K562 (cell line): Measurements from ENCODE around the gene NOP10. TPM values are rescaled to one million over a fixed set of nuclear protein-coding genes. Genes with fewer than 3 reads are reported as not detected.

Experiments used
- EHMT2 ChIP-seq: fragments of 450-650 bp; IDR thresholded peaks from 2 replicates; pipeline ENCODE4 v1.6.1; 2018; ENCODE audit warnings: antibody characterized with exemption
- GABPB1 ChIP-seq: sonication (generic); formaldehyde crosslinking; IDR thresholded peaks from 2 replicates; pipeline ENCODE4 v1.8.0; 2022; ENCODE audit warnings: mild to moderate bottlenecking, missing genetic modification reagents
- HOXB6 ChIP-seq: fragments of 250-450 bp; sonication (Bioruptor Pico); IDR thresholded peaks from 2 replicates; pipeline ENCODE4 v1.5.1; 2022; ENCODE audit warnings: mild to moderate bottlenecking, borderline replicate concordance
- RAD21 ChIP-seq, 2 experiments: fragments of 250-450 bp in 1 of 2; fragments of 450-650 bp in 1 of 2; sonication (Bioruptor Pico) in 1 of 2; formaldehyde crosslinking in 1 of 2; IDR thresholded peaks in 1 of 2; conservative IDR thresholded peaks in 1 of 2; 2 replicates each; pipeline versions ENCODE4 v1.4.0 to v1.8.0; 2020 to 2022; ENCODE audit warnings: mild to moderate bottlenecking in 2 of 2, moderate library complexity in 1 of 2
- RB1 ChIP-seq: fragments of 450-650 bp; IDR thresholded peaks from 2 replicates; pipeline ENCODE4 v1.6.1; 2017; ENCODE audit warnings: low read depth, mild to moderate bottlenecking
- RBFOX2 ChIP-seq: fragments of 200-400 bp; formaldehyde crosslinking; IDR thresholded peaks from 2 replicates; pipeline ENCODE4 v1.6.1; 2017; ENCODE audit warnings: low read depth, mild to moderate bottlenecking, low read length, moderate library complexity
- RBM22 ChIP-seq: fragments of 200-400 bp; formaldehyde crosslinking; IDR thresholded peaks from 2 replicates; pipeline ENCODE4 v1.6.1; 2018; ENCODE audit warnings: low read length, low read depth; ENCODE audit not compliant: poor library complexity, severe bottlenecking
- RBM25 ChIP-seq: fragments of 200-400 bp; formaldehyde crosslinking; IDR thresholded peaks from 2 replicates; pipeline ENCODE4 v1.6.1; 2018; ENCODE audit warnings: low read length, low read depth, moderate library complexity; ENCODE audit not compliant: severe bottlenecking
- RFX7 ChIP-seq: fragments of 250-450 bp; sonication (Bioruptor Pico); IDR thresholded peaks from 2 replicates; pipeline ENCODE4 v1.5.1; 2021; ENCODE audit warnings: mild to moderate bottlenecking
- ZNF121 ChIP-seq: sonication (generic); formaldehyde crosslinking; conservative IDR thresholded peaks from 2 replicates; pipeline ENCODE4 v1.8.0; 2022; ENCODE audit warnings: missing genetic modification reagents
- ZNF589 ChIP-seq: fragments of 200-800 bp; sonication (Bioruptor generic); IDR thresholded peaks from 2 replicates; pipeline ENCODE4 v1.6.1; 2016; ENCODE audit warnings: low read depth, missing genetic modification characterization, missing compliant biosample characterization
- ZNF707 ChIP-seq: fragments of 250-450 bp; sonication (Bioruptor Pico); conservative IDR thresholded peaks from 2 replicates; pipeline ENCODE4 v1.8.0; 2022; ENCODE audit warnings: inconsistent platforms, mild to moderate bottlenecking, moderate library complexity
- polyA plus RNA-seq, 8 experiments: library from polyadenylated mRNA; depleted of rRNA in 4 of 8; stranded (reverse) in 5 of 8; unstranded in 3 of 8; fragments of >200 nt; fragmentation: Nextera tagmentation in 2 of 8; fragmentation: Illumina TruSeq in 1 of 8; extraction: Ambion mirVana in 2 of 8; extraction: Trizol in 1 of 8; gene quantifications; 2 replicates each; pipeline versions ENCODE4 v1.2.1 to v1.2.3, GENCODE V29; 2011 to 2014; ENCODE audit warnings: inconsistent platforms in 1 of 8, missing spikeins in 1 of 8
- total RNA-seq, 7 experiments: library from RNA; depleted of rRNA in 6 of 7; stranded (reverse); fragments of >200 nt in 6 of 7; fragmentation: Illumina TruSeq in 2 of 7; extraction: Trizol in 2 of 7; gene quantifications; 2 replicates each; pipeline versions ENCODE4 v1.2.1 to v1.2.3, GENCODE V29; 2011 to 2021; ENCODE audit warnings: low replicate concordance in 1 of 7
- TF ChIP-seq, protein P1 (sequence below): fragments of 450-650 bp; conservative IDR thresholded peaks from 2 replicates; pipeline ENCODE4 v1.6.1; 2016; ENCODE audit warnings: missing genetic modification characterization, low read depth, mild to moderate bottlenecking, control low read depth, missing compliant biosample characterization
- TF ChIP-seq, protein P2 (sequence below): fragments of 450-650 bp; IDR thresholded peaks from 2 replicates; pipeline ENCODE4 v1.6.1; 2018; ENCODE audit not compliant: partially characterized antibody
- TF ChIP-seq, protein P3 (sequence below): fragments of 250-450 bp; sonication (Bioruptor Pico); IDR thresholded peaks from 2 replicates; pipeline ENCODE4 v1.5.0; 2020; ENCODE audit warnings: mild to moderate bottlenecking
- TF ChIP-seq, protein P4 (sequence below), 2 experiments: fragments of 200-800 bp in 1 of 2; sonication (Bioruptor generic) in 1 of 2; sonication (generic) in 1 of 2; formaldehyde crosslinking in 1 of 2; IDR thresholded peaks in 1 of 2; conservative IDR thresholded peaks in 1 of 2; 2 replicates each; pipeline versions ENCODE4 v1.5.0 to v1.6.1; 2016 to 2020; ENCODE audit warnings: missing compliant biosample characterization in 1 of 2, missing genetic modification characterization in 1 of 2, missing genetic modification reagents in 1 of 2

NOP10 gene
- total and polyA plus RNA-seq, 9 of the 15 experiments (the other 6 are each of a cell fraction or from before 2014, with no cell fraction given) = 250 to 1,663 (median 449) TPM

DNA sequence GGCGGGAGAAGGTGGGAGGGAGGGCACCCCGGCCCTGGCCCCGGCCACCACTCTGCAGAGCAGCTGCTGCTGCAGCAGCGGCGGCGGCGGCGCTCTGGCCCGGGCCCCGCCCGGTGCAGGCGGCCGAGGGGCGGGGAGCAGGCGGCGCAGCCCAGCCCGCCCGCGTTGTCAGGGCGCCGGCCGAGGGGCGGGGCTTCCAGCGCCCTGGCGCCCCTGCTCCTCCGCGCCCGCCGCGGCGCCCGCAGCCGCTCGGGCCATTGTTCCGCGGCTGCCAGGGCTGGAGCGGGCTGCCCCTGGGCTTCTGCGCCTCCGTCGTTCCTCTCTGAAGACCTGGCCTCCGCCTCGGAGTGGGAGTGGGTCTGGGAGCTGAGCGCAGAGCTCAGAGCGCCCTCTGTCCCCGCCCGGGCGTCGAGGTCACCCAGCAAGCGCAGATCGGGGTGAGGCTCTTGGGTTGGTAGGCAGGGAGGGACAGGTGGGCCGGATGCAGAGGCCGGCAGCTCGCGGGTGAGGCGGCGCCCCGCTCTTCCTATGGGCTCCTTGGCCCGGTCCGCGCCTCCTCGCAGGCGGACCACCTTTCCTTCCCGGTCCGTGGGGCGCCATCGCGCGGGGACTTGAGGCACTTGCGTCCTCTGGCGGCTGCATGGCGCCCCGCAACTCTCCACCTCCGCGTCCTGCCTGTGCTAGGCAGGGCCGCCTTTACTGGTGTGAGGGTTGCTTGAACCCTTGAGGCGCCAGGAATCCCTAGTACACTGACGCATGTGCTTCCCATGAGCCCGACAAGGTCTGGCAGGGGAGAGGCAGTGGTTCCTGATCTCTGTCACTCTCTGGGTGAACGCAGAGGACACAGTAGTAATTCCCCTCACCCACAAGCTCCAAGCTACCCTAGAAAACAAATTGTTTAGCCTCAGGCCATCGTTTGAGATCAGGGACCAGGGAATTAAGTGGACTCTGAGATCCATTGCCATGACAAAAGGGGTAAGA lies 24.5 kb upstream of the NOP10 start, which contains the start of gene LPCAT4 (continued):
- TF ChIP-seq, protein P1, sequence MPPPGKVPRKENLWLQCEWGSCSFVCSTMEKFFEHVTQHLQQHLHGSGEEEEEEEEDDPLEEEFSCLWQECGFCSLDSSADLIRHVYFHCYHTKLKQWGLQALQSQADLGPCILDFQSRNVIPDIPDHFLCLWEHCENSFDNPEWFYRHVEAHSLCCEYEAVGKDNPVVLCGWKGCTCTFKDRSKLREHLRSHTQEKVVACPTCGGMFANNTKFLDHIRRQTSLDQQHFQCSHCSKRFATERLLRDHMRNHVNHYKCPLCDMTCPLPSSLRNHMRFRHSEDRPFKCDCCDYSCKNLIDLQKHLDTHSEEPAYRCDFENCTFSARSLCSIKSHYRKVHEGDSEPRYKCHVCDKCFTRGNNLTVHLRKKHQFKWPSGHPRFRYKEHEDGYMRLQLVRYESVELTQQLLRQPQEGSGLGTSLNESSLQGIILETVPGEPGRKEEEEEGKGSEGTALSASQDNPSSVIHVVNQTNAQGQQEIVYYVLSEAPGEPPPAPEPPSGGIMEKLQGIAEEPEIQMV = no peak
- peak; percentile 86 for TF ChIP-seq RB1
- peak; percentile 88 for TF ChIP-seq RBFOX2
- peak; percentile 12 for TF ChIP-seq RBM22
- no peak for TF ChIP-seq ZNF589 (CRISPR knock-in tag)
- no peak for TF ChIP-seq ZNF707 (CRISPR knock-in tag)
- no peak for TF ChIP-seq ZNF121 (CRISPR knock-in tag)
- TF ChIP-seq, protein P2, sequence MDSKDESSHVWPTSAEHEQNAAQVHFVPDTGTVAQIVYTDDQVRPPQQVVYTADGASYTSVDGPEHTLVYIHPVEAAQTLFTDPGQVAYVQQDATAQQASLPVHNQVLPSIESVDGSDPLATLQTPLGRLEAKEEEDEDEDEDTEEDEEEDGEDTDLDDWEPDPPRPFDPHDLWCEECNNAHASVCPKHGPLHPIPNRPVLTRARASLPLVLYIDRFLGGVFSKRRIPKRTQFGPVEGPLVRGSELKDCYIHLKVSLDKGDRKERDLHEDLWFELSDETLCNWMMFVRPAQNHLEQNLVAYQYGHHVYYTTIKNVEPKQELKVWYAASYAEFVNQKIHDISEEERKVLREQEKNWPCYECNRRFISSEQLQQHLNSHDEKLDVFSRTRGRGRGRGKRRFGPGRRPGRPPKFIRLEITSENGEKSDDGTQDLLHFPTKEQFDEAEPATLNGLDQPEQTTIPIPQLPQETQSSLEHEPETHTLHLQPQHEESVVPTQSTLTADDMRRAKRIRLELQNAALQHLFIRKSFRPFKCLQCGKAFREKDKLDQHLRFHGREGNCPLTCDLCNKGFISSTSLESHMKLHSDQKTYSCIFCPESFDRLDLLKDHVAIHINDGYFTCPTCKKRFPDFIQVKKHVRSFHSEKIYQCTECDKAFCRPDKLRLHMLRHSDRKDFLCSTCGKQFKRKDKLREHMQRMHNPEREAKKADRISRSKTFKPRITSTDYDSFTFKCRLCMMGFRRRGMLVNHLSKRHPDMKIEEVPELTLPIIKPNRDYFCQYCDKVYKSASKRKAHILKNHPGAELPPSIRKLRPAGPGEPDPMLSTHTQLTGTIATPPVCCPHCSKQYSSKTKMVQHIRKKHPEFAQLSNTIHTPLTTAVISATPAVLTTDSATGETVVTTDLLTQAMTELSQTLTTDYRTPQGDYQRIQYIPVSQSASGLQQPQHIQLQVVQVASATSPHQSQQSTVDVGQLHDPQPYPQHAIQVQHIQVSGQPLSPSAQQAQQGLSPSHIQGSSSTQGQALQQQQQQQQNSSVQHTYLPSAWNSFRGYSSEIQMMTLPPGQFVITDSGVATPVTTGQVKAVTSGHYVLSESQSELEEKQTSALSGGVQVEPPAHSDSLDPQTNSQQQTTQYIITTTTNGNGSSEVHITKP = no peak
- no peak for TF ChIP-seq EHMT2
- TF ChIP-seq RFX7 = no peak
- no peak for TF ChIP-seq RBM25
- TF ChIP-seq, protein P3, sequence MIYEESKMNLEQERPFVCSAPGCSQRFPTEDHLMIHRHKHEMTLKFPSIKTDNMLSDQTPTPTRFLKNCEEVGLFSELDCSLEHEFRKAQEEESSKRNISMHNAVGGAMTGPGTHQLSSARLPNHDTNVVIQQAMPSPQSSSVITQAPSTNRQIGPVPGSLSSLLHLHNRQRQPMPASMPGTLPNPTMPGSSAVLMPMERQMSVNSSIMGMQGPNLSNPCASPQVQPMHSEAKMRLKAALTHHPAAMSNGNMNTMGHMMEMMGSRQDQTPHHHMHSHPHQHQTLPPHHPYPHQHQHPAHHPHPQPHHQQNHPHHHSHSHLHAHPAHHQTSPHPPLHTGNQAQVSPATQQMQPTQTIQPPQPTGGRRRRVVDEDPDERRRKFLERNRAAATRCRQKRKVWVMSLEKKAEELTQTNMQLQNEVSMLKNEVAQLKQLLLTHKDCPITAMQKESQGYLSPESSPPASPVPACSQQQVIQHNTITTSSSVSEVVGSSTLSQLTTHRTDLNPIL (CRISPR knock-in tag) = no peak
- TF ChIP-seq RAD21 (CRISPR knock-in tag; conservative IDR thresholded peaks at IDR 0.05 in 1 of 2, IDR thresholded peaks at IDR 0.05 in 1 of 2) = peak; percentile 85 to 89
- no peak for TF ChIP-seq HOXB6
- peak; percentile 87 for TF ChIP-seq GABPB1 (CRISPR knock-in tag)
- TF ChIP-seq, protein P4, sequence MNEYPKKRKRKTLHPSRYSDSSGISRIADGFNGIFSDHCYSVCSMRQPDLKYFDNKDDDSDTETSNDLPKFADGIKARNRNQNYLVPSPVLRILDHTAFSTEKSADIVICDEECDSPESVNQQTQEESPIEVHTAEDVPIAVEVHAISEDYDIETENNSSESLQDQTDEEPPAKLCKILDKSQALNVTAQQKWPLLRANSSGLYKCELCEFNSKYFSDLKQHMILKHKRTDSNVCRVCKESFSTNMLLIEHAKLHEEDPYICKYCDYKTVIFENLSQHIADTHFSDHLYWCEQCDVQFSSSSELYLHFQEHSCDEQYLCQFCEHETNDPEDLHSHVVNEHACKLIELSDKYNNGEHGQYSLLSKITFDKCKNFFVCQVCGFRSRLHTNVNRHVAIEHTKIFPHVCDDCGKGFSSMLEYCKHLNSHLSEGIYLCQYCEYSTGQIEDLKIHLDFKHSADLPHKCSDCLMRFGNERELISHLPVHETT (CRISPR knock-in tag; conservative IDR thresholded peaks at IDR 0.05 in 1 of 2, IDR thresholded peaks at IDR 0.05 in 1 of 2) = no peak; a peak in 1 of 4 replicates
